ENCODE data around the gene RCOR2. TPM values are rescaled to one million over a fixed set of nuclear protein-coding genes. Genes with fewer than 3 reads are reported as not detected.
"Not testable (repeated sequence)": the region's sequence is repeated elsewhere in the genome, so short reads cannot be mapped to it uniquely, and the experiment has no call there.

RCOR2 gene
- polyA plus RNA-seq, 1 donor from 2014 or later: 41.5 TPM

DNA sequence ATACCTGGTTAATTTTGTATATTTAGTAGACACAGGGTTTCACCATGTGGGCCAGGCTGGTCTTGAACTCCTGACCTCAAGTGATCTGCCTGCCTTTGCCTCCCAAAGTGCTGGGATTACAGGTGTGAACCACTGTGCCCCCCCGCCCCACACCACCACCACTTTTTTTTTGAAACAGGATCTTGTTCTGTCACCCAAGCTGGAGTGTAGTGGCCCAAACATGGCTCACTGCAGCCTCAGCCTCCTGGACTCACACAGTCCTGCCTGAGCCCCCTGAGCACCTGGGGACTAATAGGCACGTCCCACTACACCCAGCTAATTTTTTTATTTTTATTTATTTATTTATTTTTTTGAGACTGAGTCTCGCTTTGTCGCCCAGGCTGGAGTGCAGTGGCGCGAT lies 53.3 kb downstream of the RCOR2 start:
- H3F3A ChIP-seq (ENCODE audit: insufficient read depth, low read length, poor library complexity, severe bottlenecking); H3K4me3 ChIP-seq (ENCODE audit: low read length); H3K9me2 ChIP-seq (ENCODE audit: insufficient read depth, low read length); H3K9me3 ChIP-seq (ENCODE audit: low read length); H3K79me2 ChIP-seq (replicated peaks; ENCODE audit: insufficient read depth, low read length); H3K36me3 ChIP-seq (ENCODE audit: insufficient read depth, low read length); H2AFZ ChIP-seq (ENCODE audit: low read depth, low read length); H3K27ac ChIP-seq (ENCODE audit: low read length); H3K4me2 ChIP-seq (ENCODE audit: low read length); H3K9ac ChIP-seq (ENCODE audit: low read length); H3K27me3 ChIP-seq (ENCODE audit: insufficient read depth, low read depth, low read length); H4K20me1 ChIP-seq (ENCODE audit: insufficient read depth): not testable (repeated sequence)

DNA sequence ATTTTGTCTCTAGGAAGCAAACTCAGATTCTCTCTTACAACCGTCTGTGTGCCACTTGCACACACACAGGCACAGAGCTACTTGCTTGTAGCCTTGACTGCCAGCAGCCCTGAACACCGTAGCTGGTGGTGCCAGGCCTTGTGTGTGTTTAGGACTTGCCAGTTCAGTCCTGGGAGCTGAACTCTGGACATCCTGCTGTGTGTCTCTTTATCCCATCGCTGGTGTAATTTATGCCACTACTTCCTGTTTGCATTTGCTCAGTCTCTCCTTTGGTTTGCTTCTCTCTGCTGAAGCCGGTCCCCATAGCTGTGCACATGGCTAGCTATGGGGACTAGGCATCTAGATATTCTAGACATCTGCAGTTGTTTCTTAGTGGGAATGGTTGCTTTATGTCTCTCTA lies 54.0 kb downstream of the RCOR2 start:
- TF ChIP-seq RAD21 (conservative IDR thresholded peaks at IDR 0.05) (no peak), POLR2AphosphoS5 (IDR thresholded peaks at IDR 0.05) (no peak)
- Histone ChIP-seq H3K4me3 (ENCODE audit: low read length) (no peak overlapping the region), H3K27me3 (ENCODE audit: insufficient read depth, low read depth, low read length) (no peaks in the 10 kb centered on the region), H3K4me2 (ENCODE audit: low read length) (no peak overlapping the region), H3K79me2 (replicated peaks; ENCODE audit: insufficient read depth, low read length) (peaks cover 4% of the 10 kb centered on the region), H3K27ac (ENCODE audit: low read length) (no peak overlapping the region), H3K9me2 (ENCODE audit: insufficient read depth, low read length) (no peaks in the 10 kb centered on the region), H4K20me1 (ENCODE audit: insufficient read depth) (no peaks in the 10 kb centered on the region), H3K36me3 (ENCODE audit: insufficient read depth, low read length) (no peaks in the 10 kb centered on the region), H3K9ac (ENCODE audit: low read length) (no peak overlapping the region), H3F3A (ENCODE audit: insufficient read depth, low read length, poor library complexity, severe bottlenecking) (no peaks in the 10 kb centered on the region), H3K9me3 (ENCODE audit: low read length) (no peaks in the 10 kb centered on the region), H2AFZ (ENCODE audit: low read depth, low read length) (no peak overlapping the region)

Small RNAs within 50 kb of the gene (small RNA-seq; reads per million reads assigned to genes)
- gene RNU6-1306P: 0 reads per million in 3 experiments

Other genes starting within 250 kb of the RCOR2 start
- gene ATL3, start 245.8 kb downstream of the RCOR2 start, polyA plus RNA-seq: 2.4 and 4.0 TPM in 2 replicates
- 270 and 283 TPM in 2 replicates for gene RTN3, start 235.7 kb downstream of the RCOR2 start, polyA plus RNA-seq
- 82.5 and 103 TPM in 2 replicates for gene ZFTA, start 148.4 kb downstream of the RCOR2 start, polyA plus RNA-seq
- gene SPINDOC, start 103.7 kb downstream of the RCOR2 start, polyA plus RNA-seq: 20.3 and 27.2 TPM in 2 replicates
- 5.2 and 11.3 TPM in 2 replicates for gene MARK2, start 78.1 kb downstream of the RCOR2 start, polyA plus RNA-seq
- 53.6 and 66.7 TPM in 2 replicates for gene NAA40, start 21.8 kb upstream of the RCOR2 start, polyA plus RNA-seq
- gene COX8A, start 57.5 kb upstream of the RCOR2 start, polyA plus RNA-seq: 861 and 863 TPM in 2 replicates
- gene OTUB1, start 69.3 kb upstream of the RCOR2 start, polyA plus RNA-seq: 103 and 131 TPM in 2 replicates
- gene FLRT1, start 118.8 kb upstream of the RCOR2 start, polyA plus RNA-seq: 2.6 and 3.5 TPM in 2 replicates
- 19.9 and 30.8 TPM in 2 replicates for gene MACROD1, start 248.9 kb upstream of the RCOR2 start, polyA plus RNA-seq

All from neural cell (in vitro differentiated cells).